ENCODE results near the gene FUT6.

The FUT6 gene

DNA sequence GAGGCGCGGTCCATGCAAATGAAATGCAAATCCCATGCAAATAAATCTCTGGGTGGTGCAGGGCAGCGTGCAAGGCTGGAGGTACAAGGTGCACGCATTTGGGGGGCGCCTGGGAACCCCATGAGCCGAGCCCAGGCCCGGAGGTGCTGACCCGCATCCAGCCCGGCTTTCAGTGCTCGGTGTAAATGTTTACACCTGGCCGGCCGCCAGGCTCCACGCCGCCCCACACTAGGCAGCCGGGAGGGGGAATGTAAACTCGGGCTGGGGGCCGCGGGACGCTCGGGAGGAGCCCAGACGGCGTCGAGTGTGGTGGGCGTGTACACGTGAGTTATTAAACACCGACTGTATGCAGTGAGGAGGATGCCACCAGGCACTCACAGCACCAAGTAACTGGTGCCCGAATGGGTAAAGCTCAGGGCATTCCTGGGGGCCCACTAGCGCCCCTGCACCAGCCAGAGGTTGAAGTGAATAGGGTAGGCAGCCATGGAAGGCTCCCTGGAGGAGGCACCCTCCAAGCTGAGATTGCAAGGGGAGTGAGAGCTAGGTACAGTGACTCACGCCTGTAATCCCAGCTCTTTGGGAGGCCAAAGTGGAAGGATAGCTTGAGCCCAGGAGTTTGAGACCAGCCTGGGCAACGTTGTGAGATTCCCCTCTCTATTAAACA lies 17.2 kb downstream of the FUT6 start:
- DNase-seq (ENCODE audit: low read depth, low spot score), result no peak
- ChIA-PET CTCF (interaction anchor here (1.4 to 5.2 kb wide), 3 partner anchors 10 to 18 kb away, joined by 4 to 20 read pairs (median 5); no protein-coding TSS in a partner anchor), POLR2A (no interaction called here)
- H3K4me3 ChIP-seq (ENCODE audit: low read depth, low read length), result no peak overlapping the region
- TF ChIP-seq, protein P1, sequence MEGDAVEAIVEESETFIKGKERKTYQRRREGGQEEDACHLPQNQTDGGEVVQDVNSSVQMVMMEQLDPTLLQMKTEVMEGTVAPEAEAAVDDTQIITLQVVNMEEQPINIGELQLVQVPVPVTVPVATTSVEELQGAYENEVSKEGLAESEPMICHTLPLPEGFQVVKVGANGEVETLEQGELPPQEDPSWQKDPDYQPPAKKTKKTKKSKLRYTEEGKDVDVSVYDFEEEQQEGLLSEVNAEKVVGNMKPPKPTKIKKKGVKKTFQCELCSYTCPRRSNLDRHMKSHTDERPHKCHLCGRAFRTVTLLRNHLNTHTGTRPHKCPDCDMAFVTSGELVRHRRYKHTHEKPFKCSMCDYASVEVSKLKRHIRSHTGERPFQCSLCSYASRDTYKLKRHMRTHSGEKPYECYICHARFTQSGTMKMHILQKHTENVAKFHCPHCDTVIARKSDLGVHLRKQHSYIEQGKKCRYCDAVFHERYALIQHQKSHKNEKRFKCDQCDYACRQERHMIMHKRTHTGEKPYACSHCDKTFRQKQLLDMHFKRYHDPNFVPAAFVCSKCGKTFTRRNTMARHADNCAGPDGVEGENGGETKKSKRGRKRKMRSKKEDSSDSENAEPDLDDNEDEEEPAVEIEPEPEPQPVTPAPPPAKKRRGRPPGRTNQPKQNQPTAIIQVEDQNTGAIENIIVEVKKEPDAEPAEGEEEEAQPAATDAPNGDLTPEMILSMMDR (IDR thresholded peaks at IDR 0.05; ENCODE audit: insufficient read depth, low read length, missing control alignments), result no peak

DNA sequence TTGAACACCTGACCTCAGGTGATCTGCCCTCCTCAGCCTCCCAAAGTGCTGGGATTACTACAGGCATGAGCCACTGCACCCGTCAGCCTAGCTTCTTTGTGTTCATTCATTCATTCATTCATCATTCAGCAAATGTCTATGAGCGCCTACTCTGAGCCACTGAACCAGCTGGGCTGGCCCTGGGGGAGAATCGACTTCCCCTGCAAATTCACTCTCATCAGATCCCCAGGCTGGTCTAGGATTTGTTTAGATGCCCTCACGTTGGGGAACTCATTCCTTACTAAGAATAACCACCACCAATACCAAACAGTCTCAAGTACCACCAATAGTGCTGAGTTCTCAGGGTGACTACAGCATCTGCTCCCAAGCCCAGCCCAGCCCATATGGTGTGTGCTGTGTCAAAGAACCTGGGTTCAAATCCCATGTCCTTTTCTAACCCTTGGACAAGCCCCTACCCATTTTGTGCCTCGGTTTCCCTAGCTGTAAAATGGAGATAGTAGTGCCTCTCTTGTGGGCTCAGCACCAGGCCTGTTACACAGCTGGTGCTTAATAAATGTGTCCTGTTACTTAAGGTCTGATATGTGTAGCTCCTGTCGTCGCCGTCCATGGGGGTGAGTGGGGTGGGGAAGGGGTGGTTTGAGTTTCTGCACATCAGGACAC lies 17.9 kb downstream of the FUT6 start:
- ChIA-PET CTCF (interaction anchor here (1.4 to 5.2 kb wide), 2 partner anchors 9 to 18 kb away, joined by 4 to 20 read pairs; no protein-coding TSS in a partner anchor), POLR2A (no interaction called here)
- DNase-seq (ENCODE audit: low read depth, low spot score), result no peak
- H3K4me3 ChIP-seq (ENCODE audit: low read depth, low read length), result no peak overlapping the region
- TF ChIP-seq, protein P1 (IDR thresholded peaks at IDR 0.05; ENCODE audit: insufficient read depth, low read length, missing control alignments), result no peak

- no peak overlapping the region for H3K4me3 ChIP-seq (ENCODE audit: low read depth, low read length)
- TF ChIP-seq, protein P1 (IDR thresholded peaks at IDR 0.05; ENCODE audit: insufficient read depth, low read length, missing control alignments), result no peak
- no peak for DNase-seq (ENCODE audit: low read depth, low spot score)
- CTCF ChIA-PET, result interaction anchor here (1.4 to 5.2 kb wide), 2 partner anchors 8 to 17 kb away, joined by 4 to 20 read pairs; no protein-coding TSS in a partner anchor
- POLR2A ChIA-PET, result interaction anchor here (0.8 kb wide), 1 partner anchor 8 kb away, joined by 3 read pairs; no protein-coding TSS in a partner anchor
Measured at GRCh38 chr19:5820785-5821184, 18.7 kb downstream of the FUT6 start.

DNA sequence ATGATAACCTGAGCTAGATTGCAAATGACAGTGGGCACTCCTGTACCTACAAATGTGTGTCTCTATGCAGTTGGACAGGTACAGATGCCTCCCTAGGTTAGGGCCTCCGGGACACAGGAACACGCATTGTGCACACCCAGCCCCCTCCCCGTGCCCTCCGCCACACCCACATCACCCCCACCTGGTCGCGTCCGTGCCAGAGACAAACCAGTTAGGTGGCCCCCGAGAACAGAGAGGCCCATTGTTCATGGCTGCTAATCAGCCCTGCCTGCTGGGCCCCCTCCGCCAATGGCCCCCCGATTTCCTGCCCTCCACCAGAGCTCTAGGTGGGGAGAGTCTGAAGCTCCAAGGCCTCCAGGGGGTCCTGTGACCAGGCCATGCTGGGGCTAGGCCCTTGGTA lies 20.9 kb downstream of the FUT6 start:
- TF ChIP-seq, protein P1 (IDR thresholded peaks at IDR 0.05; ENCODE audit: insufficient read depth, low read length, missing control alignments), result no peak
- no peak overlapping the region for H3K4me3 ChIP-seq (ENCODE audit: low read depth, low read length)
- ChIA-PET CTCF (interaction anchor here (5.2 kb wide), 1 partner anchor 15 kb away, joined by 20 read pairs; no protein-coding TSS in a partner anchor), POLR2A (no interaction called here)
- no peak for DNase-seq (ENCODE audit: low read depth, low spot score)

DNA sequence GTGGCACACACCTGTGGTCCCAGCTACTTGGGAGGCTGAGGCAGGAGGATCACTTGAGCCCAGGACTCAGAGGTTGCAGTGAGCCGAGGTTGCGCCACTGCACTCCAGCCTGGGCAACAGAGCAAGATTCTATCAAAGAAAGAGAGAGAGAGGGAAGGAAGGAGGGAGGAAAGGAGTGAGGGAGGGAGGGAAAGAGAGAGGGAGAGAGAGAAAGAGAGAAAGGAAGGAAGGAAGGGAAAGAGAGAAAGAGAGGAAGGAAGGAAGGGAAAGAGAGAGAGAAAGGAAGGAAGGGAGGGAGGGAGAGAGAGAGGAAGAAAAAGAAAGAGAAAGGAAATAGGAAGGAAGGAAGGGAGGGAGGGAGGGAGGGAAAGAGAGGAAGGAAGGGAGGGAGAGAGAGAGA lies 22.3 kb downstream of the FUT6 start:
- DNase-seq (ENCODE audit: low read depth, low spot score), result no peak
- H3K4me3 ChIP-seq (ENCODE audit: low read depth, low read length), result no peak overlapping the region
- ChIA-PET CTCF (no interaction called here), POLR2A (interaction anchor here (1.2 kb wide), 1 partner anchor 11 kb away, joined by 4 read pairs; no protein-coding TSS in a partner anchor)
- TF ChIP-seq, protein P1 (IDR thresholded peaks at IDR 0.05; ENCODE audit: insufficient read depth, low read length, missing control alignments), result no peak

DNA sequence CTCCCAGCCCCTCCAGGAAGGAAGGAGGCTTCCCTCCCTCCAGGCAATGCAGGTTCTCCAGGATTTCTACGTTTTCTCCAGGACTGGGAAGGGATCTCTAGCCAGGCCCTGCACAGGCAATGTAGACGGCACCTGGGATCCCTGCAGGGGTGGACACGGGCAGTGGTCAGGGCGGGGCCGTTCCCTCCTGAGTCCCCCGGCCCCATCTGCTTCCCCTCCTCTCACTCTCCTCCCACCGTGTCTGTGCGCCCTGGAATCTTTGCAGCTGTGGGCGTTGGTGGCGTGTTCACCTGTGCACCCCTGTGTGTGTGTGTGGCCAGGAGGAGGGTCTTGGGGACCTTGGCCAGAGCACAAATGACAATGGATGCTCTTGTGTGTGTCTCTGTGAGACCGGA lies 24.7 kb downstream of the FUT6 start:
- TF ChIP-seq, protein P1 (IDR thresholded peaks at IDR 0.05; ENCODE audit: insufficient read depth, low read length, missing control alignments), result no peak
- DNase-seq (ENCODE audit: low read depth, low spot score), result no peak
- CTCF ChIA-PET, result interaction anchor here (4.5 kb wide), 1 partner anchor 11 kb away, joined by 27 read pairs; the partner anchor contains the start of gene NRTN
- POLR2A ChIA-PET, result no interaction called here
- H3K4me3 ChIP-seq (ENCODE audit: low read depth, low read length), result no peak overlapping the region

All from AG04449 (cell line).